Measurements from ENCODE around the gene ARIH1. TPM values are rescaled to one million over a fixed set of nuclear protein-coding genes. Genes with fewer than 3 reads are reported as not detected.
A peak's percentile ranks its signal among the peaks of the same experiment; 100 is the strongest.
"Not testable (repeated sequence)": the region's sequence is repeated elsewhere in the genome, so short reads cannot be mapped to it uniquely, and the experiment has no call there.

The ARIH1 gene
- total RNA-seq, 1 experiment from 2014 or later = 192 TPM

GRCh38 chr15:72628249-72629067 is 154.3 kb downstream of the ARIH1 start:
- CTCF ChIA-PET; H3K4me3 ChIP-seq (ENCODE audit: low read depth in 2 of 2, low read length in 2 of 2); H3K27me3 ChIP-seq (ENCODE audit: control insufficient read depth, insufficient read depth, low read length); H3K9me3 ChIP-seq (ENCODE audit: control insufficient read depth, insufficient read depth, low read depth, low read length); DNase-seq (ENCODE audit: low read depth, low spot score); intact Hi-C loops (cut with micrococcal nuclease; ENCODE audit: unreplicated experiment); H3K4me1 ChIP-seq (ENCODE audit: control insufficient read depth, insufficient read depth, low read length); BruUV-seq (replicated peaks); in situ Hi-C loops (cut with HindIII; ENCODE audit: low pct_unique_long_range_greater_than_20kb, low sequenced_read_pairs); H3K27ac ChIP-seq (ENCODE audit: low read length); POLR2A ChIA-PET; H3K36me3 ChIP-seq (ENCODE audit: control insufficient read depth, insufficient read depth, low read length): not testable (repeated sequence)
- peak; percentile 59 for TF ChIP-seq CTCF (IDR thresholded peaks at IDR 0.05)
- ATAC-seq = peak; percentile 77; the same call in 1 of the 2 replicates

GRCh38 chr15:72629068-72629570 is 155.0 kb downstream of the ARIH1 start:
- BruUV-seq (replicated peaks); H3K27ac ChIP-seq (ENCODE audit: low read length); intact Hi-C loops (cut with micrococcal nuclease; ENCODE audit: unreplicated experiment); H3K36me3 ChIP-seq (ENCODE audit: control insufficient read depth, insufficient read depth, low read length); ATAC-seq; CTCF ChIA-PET; H3K4me1 ChIP-seq (ENCODE audit: control insufficient read depth, insufficient read depth, low read length); H3K27me3 ChIP-seq (ENCODE audit: control insufficient read depth, insufficient read depth, low read length); POLR2A ChIA-PET; DNase-seq (ENCODE audit: low read depth, low spot score); in situ Hi-C loops (cut with HindIII; ENCODE audit: low pct_unique_long_range_greater_than_20kb, low sequenced_read_pairs); H3K4me3 ChIP-seq (ENCODE audit: low read depth in 2 of 2, low read length in 2 of 2); H3K9me3 ChIP-seq (ENCODE audit: control insufficient read depth, insufficient read depth, low read depth, low read length): not testable (repeated sequence)

DNA sequence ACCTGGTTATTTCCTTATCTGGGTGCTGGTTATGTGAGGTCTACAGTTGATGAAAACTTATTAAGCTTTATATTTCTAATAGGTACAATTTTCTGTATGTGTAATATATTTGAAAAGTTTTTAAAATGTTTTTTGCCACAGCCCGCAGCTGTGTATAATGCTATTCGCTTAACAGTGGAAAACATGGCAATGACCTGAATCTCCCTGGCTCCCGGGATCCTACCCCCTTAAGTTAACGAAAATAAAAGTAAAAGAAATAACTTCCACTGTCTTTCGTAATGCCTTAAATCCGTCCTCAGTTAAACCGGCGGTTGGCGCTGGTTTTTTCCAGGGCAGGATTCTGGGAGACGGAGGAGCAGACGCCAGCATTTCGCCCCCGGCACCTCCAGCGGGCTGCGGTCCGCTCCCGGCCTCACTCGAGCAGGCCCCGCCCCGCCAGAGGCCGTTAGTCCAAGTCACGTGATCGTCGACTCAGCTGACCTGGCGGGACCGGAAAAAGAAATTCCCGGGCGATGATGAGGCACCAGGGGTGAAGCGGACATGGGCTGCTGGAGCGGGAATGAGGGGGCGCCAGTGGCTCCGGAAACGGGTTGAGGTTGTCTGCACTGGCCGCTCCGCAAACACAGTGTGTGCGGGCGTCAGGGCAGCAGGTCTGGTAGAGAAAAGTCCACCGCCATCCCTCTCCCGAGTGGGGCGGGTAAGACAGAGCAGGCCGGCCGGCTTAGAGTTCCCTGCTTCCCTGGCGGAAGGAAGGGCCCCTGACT is 162.6 kb downstream of the ARIH1 start:
- ATAC-seq = peak; percentile 88
- DNase-seq (ENCODE audit: low read depth, low spot score); H3K9me3 ChIP-seq (ENCODE audit: control insufficient read depth, insufficient read depth, low read depth, low read length); POLR2A ChIA-PET; H3K36me3 ChIP-seq (ENCODE audit: control insufficient read depth, insufficient read depth, low read length); H3K27ac ChIP-seq (ENCODE audit: low read length); H3K27me3 ChIP-seq (ENCODE audit: control insufficient read depth, insufficient read depth, low read length); CTCF ChIA-PET; H3K4me1 ChIP-seq (ENCODE audit: control insufficient read depth, insufficient read depth, low read length); in situ Hi-C loops (cut with HindIII; ENCODE audit: low pct_unique_long_range_greater_than_20kb, low sequenced_read_pairs); intact Hi-C loops (cut with micrococcal nuclease; ENCODE audit: unreplicated experiment): not testable (repeated sequence)
- TSS peak; percentile 88 for BruUV-seq (replicated peaks)
- peak overlapping the region; percentile 17 to 36 for H3K4me3 ChIP-seq (ENCODE audit: low read depth in 2 of 2, low read length in 2 of 2)

DNA sequence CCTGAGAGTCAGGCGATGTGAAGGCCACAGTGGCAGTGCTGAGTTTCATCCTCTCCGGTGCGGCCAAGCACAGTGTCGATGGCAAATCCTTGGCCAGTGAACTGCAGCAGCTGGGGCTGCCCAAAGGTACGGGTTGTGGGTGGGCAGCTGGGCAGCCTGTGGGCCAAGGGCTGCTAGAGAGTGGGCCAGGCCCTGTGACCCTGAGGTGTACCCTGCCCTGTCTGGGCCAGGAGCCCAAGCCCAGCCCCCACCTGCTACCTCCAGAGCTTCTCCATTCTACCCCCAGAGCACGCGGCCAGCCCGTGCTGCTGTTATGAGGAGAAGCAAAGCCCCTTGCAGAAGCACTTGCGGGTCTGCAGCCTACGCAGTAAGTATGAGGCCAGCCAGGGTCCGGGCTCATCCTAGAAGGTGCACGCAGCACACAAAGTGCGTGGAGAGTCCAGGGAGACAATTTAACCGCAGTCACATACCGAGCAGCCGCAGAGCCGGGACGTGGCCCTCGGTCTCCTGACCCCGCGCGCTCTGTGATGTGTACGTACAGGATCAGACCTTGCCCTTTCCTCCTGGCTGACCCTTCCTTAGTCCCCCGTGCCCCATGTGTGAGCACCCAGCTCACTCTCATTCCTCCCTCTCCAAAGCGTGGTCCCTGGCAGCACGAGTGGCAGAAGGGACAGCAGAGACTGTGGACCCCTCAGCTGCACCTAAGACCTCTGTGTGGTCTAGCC is 165.8 kb downstream of the ARIH1 start:
- H3K4me3 ChIP-seq (ENCODE audit: low read depth in 2 of 2, low read length in 2 of 2); in situ Hi-C loops (cut with HindIII; ENCODE audit: low pct_unique_long_range_greater_than_20kb, low sequenced_read_pairs); ATAC-seq; intact Hi-C loops (cut with micrococcal nuclease; ENCODE audit: unreplicated experiment); POLR2A ChIA-PET; DNase-seq (ENCODE audit: low read depth, low spot score); BruUV-seq (replicated peaks); H3K27ac ChIP-seq (ENCODE audit: low read length); H3K36me3 ChIP-seq (ENCODE audit: control insufficient read depth, insufficient read depth, low read length); H3K4me1 ChIP-seq (ENCODE audit: control insufficient read depth, insufficient read depth, low read length); CTCF ChIA-PET; H3K9me3 ChIP-seq (ENCODE audit: control insufficient read depth, insufficient read depth, low read depth, low read length); H3K27me3 ChIP-seq (ENCODE audit: control insufficient read depth, insufficient read depth, low read length): not testable (repeated sequence)

- DNase-seq (ENCODE audit: low read depth, low spot score); H3K36me3 ChIP-seq (ENCODE audit: control insufficient read depth, insufficient read depth, low read length); H3K4me3 ChIP-seq (ENCODE audit: low read depth in 2 of 2, low read length in 2 of 2); BruUV-seq (replicated peaks); H3K27me3 ChIP-seq (ENCODE audit: control insufficient read depth, insufficient read depth, low read length); CTCF ChIA-PET; H3K27ac ChIP-seq (ENCODE audit: low read length); ATAC-seq; H3K4me1 ChIP-seq (ENCODE audit: control insufficient read depth, insufficient read depth, low read length); H3K9me3 ChIP-seq (ENCODE audit: control insufficient read depth, insufficient read depth, low read depth, low read length); in situ Hi-C loops (cut with HindIII; ENCODE audit: low pct_unique_long_range_greater_than_20kb, low sequenced_read_pairs); intact Hi-C loops (cut with micrococcal nuclease; ENCODE audit: unreplicated experiment); POLR2A ChIA-PET: not testable (repeated sequence)
Measured at GRCh38 chr15:72642271-72642670, 168.1 kb downstream of the ARIH1 start.

GRCh38 chr15:72648631-72649253 is 174.6 kb downstream of the ARIH1 start:
- BruUV-seq (replicated peaks); DNase-seq (ENCODE audit: low read depth, low spot score); POLR2A ChIA-PET; H3K27me3 ChIP-seq (ENCODE audit: control insufficient read depth, insufficient read depth, low read length); H3K27ac ChIP-seq (ENCODE audit: low read length); H3K4me3 ChIP-seq (ENCODE audit: low read depth in 2 of 2, low read length in 2 of 2); in situ Hi-C loops (cut with HindIII; ENCODE audit: low pct_unique_long_range_greater_than_20kb, low sequenced_read_pairs); ATAC-seq; H3K9me3 ChIP-seq (ENCODE audit: control insufficient read depth, insufficient read depth, low read depth, low read length); H3K4me1 ChIP-seq (ENCODE audit: control insufficient read depth, insufficient read depth, low read length); CTCF ChIA-PET; intact Hi-C loops (cut with micrococcal nuclease; ENCODE audit: unreplicated experiment); H3K36me3 ChIP-seq (ENCODE audit: control insufficient read depth, insufficient read depth, low read length): not testable (repeated sequence)

All from Panc1 (cell line).